CD4-positive, CD25-positive, alpha-beta regulatory T cell (primary cell): Measurements from ENCODE around the gene TRAF3IP1. TPM values are rescaled to one million over a fixed set of nuclear protein-coding genes. Genes with fewer than 3 reads are reported as not detected.
A peak's percentile ranks its signal among the peaks of the same experiment; 100 is the strongest.
"Not testable (repeated sequence)": the region's sequence is repeated elsewhere in the genome, so short reads cannot be mapped to it uniquely, and the experiment has no call there.

Experiments
- ATAC-seq, 2 donors: fragments of 150-1000 bp; cut with Tn5 transposase; one replicate each; pipeline ENCODE4 v1.10.0; 2021; ENCODE audit warnings: low read depth in 2 of 2, moderate number of reproducible peaks in 2 of 2, moderate library complexity in 1 of 2
- DNase-seq, 3 donors: peaks; one replicate each; pipeline versions ENCODE4 v3.0.0 to v3.0.0-alpha.2; 2012 to 2022; ENCODE audit warnings: mixed read lengths in 1 of 3
- H3K27ac ChIP-seq: one replicate; pipeline ENCODE4 v1.7.0; 2013; ENCODE audit warnings: mild to moderate bottlenecking, low read length; ENCODE audit not compliant: insufficient read depth, poor library complexity, severe bottlenecking
- H3K27me3 ChIP-seq: one replicate; pipeline ENCODE4 v1.7.0; 2013; ENCODE audit warnings: low read length; ENCODE audit not compliant: control insufficient read depth, insufficient read depth
- H3K36me3 ChIP-seq: one replicate; pipeline ENCODE4 v1.7.0; 2013; ENCODE audit warnings: mild to moderate bottlenecking, low read length, moderate library complexity; ENCODE audit not compliant: control insufficient read depth, insufficient read depth
- H3K4me1 ChIP-seq: 2 replicates; pipeline ENCODE4 v1.7.0; 2013; ENCODE audit warnings: mild to moderate bottlenecking, low read length; ENCODE audit not compliant: insufficient read depth, control insufficient read depth, poor library complexity, severe bottlenecking
- H3K4me3 ChIP-seq: one replicate; pipeline ENCODE4 v1.7.0; 2013; ENCODE audit warnings: low read depth, mild to moderate bottlenecking, low read length, moderate library complexity
- H3K9me3 ChIP-seq, 2 experiments: 1 replicate in 1 of 2; 2 replicates in 1 of 2; pipeline ENCODE4 v1.7.0; 2013; ENCODE audit warnings: low read length in 2 of 2, mild to moderate bottlenecking in 1 of 2, moderate library complexity in 1 of 2; ENCODE audit not compliant: control insufficient read depth in 2 of 2
- H3K27ac Mint-ChIP-seq, 3 donors: one replicate each; pipeline ENCODE4 v1.8.0; 2020 to 2022; ENCODE audit warnings: mild to moderate bottlenecking in 3 of 3, mixed read lengths in 3 of 3, moderate library complexity in 2 of 3
- H3K27me3 Mint-ChIP-seq: one replicate; pipeline ENCODE4 v1.8.0; 2022; ENCODE audit warnings: mild to moderate bottlenecking, mixed read lengths
- H3K36me3 Mint-ChIP-seq: one replicate; pipeline ENCODE4 v1.8.0; 2020; ENCODE audit warnings: mixed read lengths
- H3K4me1 Mint-ChIP-seq, 4 donors: one replicate each; pipeline ENCODE4 v1.8.0; 2020 to 2022; ENCODE audit warnings: mixed read lengths in 4 of 4, mild to moderate bottlenecking in 1 of 4
- H3K4me3 Mint-ChIP-seq, 4 donors: one replicate each; pipeline ENCODE4 v1.8.0; 2020 to 2022; ENCODE audit warnings: mild to moderate bottlenecking in 4 of 4, mixed read lengths in 4 of 4, moderate library complexity in 3 of 4
- H3K9me3 Mint-ChIP-seq, 7 donors: one replicate each; pipeline ENCODE4 v1.8.0; 2020 to 2022; ENCODE audit warnings: mixed read lengths in 7 of 7, mild to moderate bottlenecking in 3 of 7, moderate library complexity in 2 of 7
- polyA plus RNA-seq, 4 donors: library from polyadenylated mRNA; unstranded; fragments of 300-500 nt; fragmentation: Illumina TruSeq; gene quantifications; one replicate each; pipeline ENCODE4 v1.2.3, GENCODE V29; 2021
- total RNA-seq: library from RNA; stranded (reverse); gene quantifications from one replicate; pipeline ENCODE4 v1.2.3, GENCODE V29; 2022

The TRAF3IP1 gene
- total and polyA plus RNA-seq, 5 donors from 2014 or later: 3.1 to 9.9 (median 3.5) TPM

DNA sequence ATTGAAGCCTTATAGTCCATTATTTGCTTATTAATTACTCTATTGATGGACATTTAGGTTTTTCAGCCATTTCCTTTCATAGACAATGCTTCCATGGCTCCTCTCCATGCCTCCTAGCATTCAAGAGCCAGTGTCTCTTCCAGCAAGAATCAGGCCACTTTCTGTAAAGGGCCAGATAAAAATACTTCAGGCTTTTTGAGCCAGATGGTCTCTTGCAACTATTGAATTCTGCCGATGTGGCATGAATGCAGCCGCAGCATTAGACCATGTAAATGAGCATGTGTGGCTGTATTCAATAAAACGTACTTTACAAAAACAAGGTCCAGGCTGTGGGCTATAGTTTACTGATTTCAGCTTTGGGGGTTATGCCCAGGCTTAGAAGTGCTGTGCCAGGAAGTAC is 38.5 kb downstream of the TRAF3IP1 start:
- H3K9me3 ChIP-seq: no peaks in the 10 kb centered on the region
- peak overlapping the region in 2 of 3 donors; percentile 41 to 51 for H3K27ac Mint-ChIP-seq
- peaks cover 42% of the 10 kb centered on the region for H3K36me3 Mint-ChIP-seq
- H3K4me3 ChIP-seq: no peak overlapping the region
- no peaks in the 10 kb centered on the region for H3K27me3 Mint-ChIP-seq
- no peaks in the 10 kb centered on the region for H3K4me1 ChIP-seq
- no peak for ATAC-seq
- H3K4me3 Mint-ChIP-seq: no peak overlapping the region
- DNase-seq: no peak
- no peaks in the 10 kb centered on the region for H3K9me3 Mint-ChIP-seq
- no peaks in the 10 kb centered on the region for H3K27me3 ChIP-seq
- peaks cover 0 to 15% (median 6%) of the 10 kb centered on the region in 4 donors for H3K4me1 Mint-ChIP-seq
- H3K36me3 ChIP-seq: peaks cover 2% of the 10 kb centered on the region
- H3K27ac ChIP-seq: no peak overlapping the region

DNA sequence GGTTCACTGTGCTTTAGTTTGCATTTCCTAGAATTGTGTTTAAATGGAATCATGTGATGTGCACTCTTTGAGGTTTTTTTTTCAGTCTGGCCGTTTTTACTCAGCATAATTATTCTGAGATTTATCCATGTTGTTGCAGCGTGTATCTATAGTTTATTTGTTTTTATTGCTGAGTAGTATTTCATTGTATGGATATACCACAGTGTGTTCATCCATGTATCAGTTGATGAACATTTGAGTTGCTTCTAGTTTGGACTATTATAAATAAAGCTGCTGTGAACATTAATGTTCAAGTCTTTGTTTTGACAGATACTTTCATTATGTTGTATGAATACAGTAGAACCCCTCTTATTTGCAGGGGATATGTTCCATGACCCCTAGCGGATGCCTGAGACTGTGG is 39.1 kb downstream of the TRAF3IP1 start:
- H3K9me3 Mint-ChIP-seq: no peaks in the 10 kb centered on the region
- Histone ChIP-seq H3K36me3 (peaks cover 2% of the 10 kb centered on the region), H3K9me3 (no peaks in the 10 kb centered on the region), H3K27me3 (no peaks in the 10 kb centered on the region), H3K4me3 (no peak overlapping the region), H3K27ac (no peak overlapping the region), H3K4me1 (no peaks in the 10 kb centered on the region)
- no peaks in the 10 kb centered on the region for H3K27me3 Mint-ChIP-seq
- peaks cover 0 to 15% (median 6%) of the 10 kb centered on the region in 4 donors for H3K4me1 Mint-ChIP-seq
- peaks cover 42% of the 10 kb centered on the region for H3K36me3 Mint-ChIP-seq
- DNase-seq (peak in 1 of 3 donors; percentile 67), ATAC-seq (no peak)
- no peak overlapping the region for H3K4me3 Mint-ChIP-seq
- H3K27ac Mint-ChIP-seq: peak overlapping the region in 2 of 3 donors; percentile 41 to 51

DNA sequence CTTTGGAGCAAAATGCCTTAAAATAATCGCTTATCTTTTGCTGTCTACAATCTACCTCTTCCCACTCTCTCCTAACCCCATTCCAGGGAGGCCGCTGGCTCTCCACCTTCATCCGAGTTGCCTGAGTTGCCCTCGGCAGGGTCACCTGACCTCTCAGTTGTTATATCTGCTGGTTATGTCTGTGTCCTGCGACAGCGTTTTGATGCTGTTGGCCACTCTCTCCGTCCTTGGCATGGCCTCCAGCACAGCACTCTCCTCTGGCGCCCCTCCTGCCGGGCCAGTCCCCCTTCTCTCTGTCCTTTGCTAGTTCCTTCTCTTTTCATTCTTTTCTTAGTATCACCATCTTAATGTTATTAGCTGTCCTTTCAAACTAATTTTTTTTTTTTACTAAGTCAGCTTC is 41.6 kb downstream of the TRAF3IP1 start:
- H3K36me3 ChIP-seq: no peaks in the 10 kb centered on the region
- no peaks in the 10 kb centered on the region for H3K27me3 ChIP-seq
- no peak for ATAC-seq
- H3K36me3 Mint-ChIP-seq: peaks cover 42% of the 10 kb centered on the region
- no peaks in the 10 kb centered on the region for H3K4me1 ChIP-seq
- H3K9me3 Mint-ChIP-seq: no peaks in the 10 kb centered on the region
- H3K27ac Mint-ChIP-seq: no peak overlapping the region
- DNase-seq: no peak
- no peak overlapping the region for H3K27ac ChIP-seq
- no peak overlapping the region for H3K4me3 Mint-ChIP-seq
- no peaks in the 10 kb centered on the region for H3K27me3 Mint-ChIP-seq
- no peak overlapping the region for H3K4me3 ChIP-seq
- H3K4me1 Mint-ChIP-seq: peaks cover 0 to 15% (median 6%) of the 10 kb centered on the region in 4 donors
- no peaks in the 10 kb centered on the region for H3K9me3 ChIP-seq

DNA sequence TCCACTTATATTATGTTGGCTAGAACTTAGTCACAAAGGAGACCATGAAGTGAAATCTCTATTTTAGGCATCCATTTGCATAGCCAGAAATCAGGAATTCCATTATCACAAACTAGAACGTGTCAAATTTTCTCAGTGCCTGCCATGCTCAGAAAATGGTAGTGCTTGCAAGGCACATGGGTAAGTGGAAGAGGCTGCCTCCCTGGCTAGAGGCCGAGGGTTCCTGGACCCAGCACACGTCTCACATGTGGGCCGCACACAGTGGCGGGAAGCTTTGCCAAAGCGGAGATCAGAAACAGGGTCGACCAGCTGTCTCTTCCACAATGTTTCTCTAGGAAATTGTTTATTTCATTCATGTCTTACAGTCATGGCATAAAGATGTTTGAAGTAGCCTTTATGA is 42.3 kb downstream of the TRAF3IP1 start:
- Histone ChIP-seq H3K9me3 (no peaks in the 10 kb centered on the region), H3K36me3 (no peaks in the 10 kb centered on the region), H3K4me1 (no peaks in the 10 kb centered on the region), H3K27me3 (no peaks in the 10 kb centered on the region), H3K4me3 (no peak overlapping the region), H3K27ac (no peak overlapping the region)
- Mint-ChIP-seq H3K4me1 (peaks cover 0 to 11% (median 6%) of the 10 kb centered on the region in 4 donors), H3K4me3 (no peak overlapping the region), H3K36me3 (peaks cover 35% of the 10 kb centered on the region), H3K27me3 (no peaks in the 10 kb centered on the region), H3K9me3 (no peaks in the 10 kb centered on the region), H3K27ac (no peak overlapping the region)
- DNase-seq: no peak
- ATAC-seq: no peak

DNA sequence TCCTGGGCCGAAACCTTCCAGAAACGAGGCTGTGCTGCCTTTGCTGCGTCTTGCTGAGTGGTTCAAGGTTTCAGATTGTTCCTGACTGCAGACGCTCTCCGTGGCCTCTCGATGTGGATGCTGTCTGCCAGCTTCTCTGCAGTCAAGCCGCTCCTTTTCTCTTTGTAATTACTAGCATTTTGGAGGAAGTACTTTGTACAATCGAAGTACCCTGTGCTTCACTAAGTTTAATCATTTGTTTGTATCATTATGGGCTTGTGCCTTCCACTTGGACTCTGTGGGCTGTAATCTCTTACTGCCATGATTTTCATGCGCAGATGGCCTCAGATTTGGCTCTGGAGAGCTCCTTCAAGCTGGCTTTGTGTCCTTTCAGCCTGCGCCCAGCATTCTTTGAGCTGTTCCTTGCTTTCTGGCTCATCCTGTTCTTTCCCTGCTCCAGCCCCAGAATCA is 49.3 kb downstream of the TRAF3IP1 start:
- Mint-ChIP-seq H3K36me3 (no peaks in the 10 kb centered on the region), H3K9me3 (peaks cover 0 to 1% (median 0%) of the 10 kb centered on the region in 7 donors), H3K4me3 (no peak overlapping the region), H3K27ac (no peak overlapping the region), H3K27me3 (no peaks in the 10 kb centered on the region), H3K4me1 (peaks cover 0 to 6% (median 4%) of the 10 kb centered on the region in 4 donors)
- no peak overlapping the region for H3K4me3 ChIP-seq
- ATAC-seq: no peak
- no peaks in the 10 kb centered on the region for H3K27me3 ChIP-seq
- H3K4me1 ChIP-seq: no peaks in the 10 kb centered on the region
- no peak overlapping the region for H3K27ac ChIP-seq
- no peaks in the 10 kb centered on the region for H3K36me3 ChIP-seq
- no peaks in the 10 kb centered on the region for H3K9me3 ChIP-seq
- DNase-seq: no peak

DNA sequence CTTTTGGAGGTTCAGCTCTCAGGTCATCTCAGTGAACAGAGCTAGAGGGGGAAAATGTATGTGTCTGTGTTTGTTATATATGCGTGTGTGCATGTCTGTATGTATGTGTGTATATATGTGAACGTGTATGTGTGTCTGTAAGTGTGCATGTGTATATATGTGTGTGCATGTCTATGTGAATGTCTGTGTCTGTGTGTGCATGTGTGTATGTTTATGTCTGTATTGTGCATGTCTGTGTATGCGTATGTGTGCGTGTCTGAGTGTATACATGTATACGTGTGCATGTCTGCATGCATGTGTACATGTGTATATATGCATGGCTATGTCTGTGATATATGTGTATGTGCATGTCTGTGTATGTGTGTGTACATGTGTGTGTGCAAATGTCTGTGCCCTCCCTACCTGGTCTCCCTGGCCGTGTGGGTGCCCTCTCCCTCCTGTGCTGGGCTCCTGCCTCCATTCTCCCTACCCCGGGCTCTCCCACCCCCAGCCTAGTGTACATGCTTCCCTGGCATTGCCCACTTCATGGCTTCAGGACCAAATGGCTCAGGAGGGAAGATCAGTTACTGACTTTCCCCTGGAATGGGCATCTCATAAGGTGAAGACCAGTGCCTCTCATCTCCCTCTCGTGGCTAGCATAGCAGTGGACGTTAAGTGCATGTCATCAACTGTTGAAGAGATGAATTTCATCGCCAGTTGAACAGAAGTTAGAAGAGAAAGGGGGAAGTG is 49.9 kb downstream of the TRAF3IP1 start:
- no peak overlapping the region for H3K4me3 Mint-ChIP-seq
- H3K4me1 ChIP-seq: no peaks in the 10 kb centered on the region
- H3K27ac Mint-ChIP-seq: no peak overlapping the region
- H3K4me1 Mint-ChIP-seq: peaks cover 0 to 6% (median 4%) of the 10 kb centered on the region in 4 donors
- no peak for DNase-seq
- no peak overlapping the region for H3K4me3 ChIP-seq
- H3K9me3 Mint-ChIP-seq: peaks cover 0 to 1% (median 0%) of the 10 kb centered on the region in 7 donors
- H3K27me3 Mint-ChIP-seq: no peaks in the 10 kb centered on the region
- H3K36me3 ChIP-seq: no peaks in the 10 kb centered on the region
- no peaks in the 10 kb centered on the region for H3K9me3 ChIP-seq
- H3K36me3 Mint-ChIP-seq: no peaks in the 10 kb centered on the region
- no peak overlapping the region for H3K27ac ChIP-seq
- H3K27me3 ChIP-seq: no peaks in the 10 kb centered on the region
- ATAC-seq: no peak

DNA sequence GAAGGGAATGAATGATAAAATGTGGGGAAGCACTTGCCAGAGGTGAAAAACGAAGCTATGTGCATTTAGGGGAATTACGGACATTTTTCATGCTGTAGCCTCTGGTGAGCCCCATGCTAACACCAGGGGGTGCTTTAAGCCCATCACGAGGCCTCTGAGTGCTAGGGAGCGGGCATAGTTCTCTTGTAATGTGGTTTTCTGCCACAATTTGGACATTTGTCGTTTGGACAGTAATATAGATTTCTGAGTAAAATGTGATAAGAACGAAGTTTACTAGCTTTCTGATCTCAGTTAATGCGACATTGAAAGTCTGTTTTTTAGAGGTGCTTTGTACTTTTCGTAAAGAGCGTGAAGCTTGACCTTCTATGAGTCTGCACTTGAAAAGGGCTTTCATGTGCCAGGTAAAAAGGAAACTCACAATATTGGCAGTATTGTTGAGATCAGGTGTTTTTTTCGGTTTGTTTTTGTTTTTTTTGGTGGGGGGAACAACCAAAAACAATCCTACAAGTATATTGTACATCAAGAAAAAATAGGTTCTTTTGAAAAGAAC is 50.6 kb downstream of the TRAF3IP1 start:
- H3K4me1 Mint-ChIP-seq: peaks cover 0 to 6% (median 4%) of the 10 kb centered on the region in 4 donors
- no peaks in the 10 kb centered on the region for H3K36me3 ChIP-seq
- no peaks in the 10 kb centered on the region for H3K27me3 Mint-ChIP-seq
- H3K27me3 ChIP-seq: no peaks in the 10 kb centered on the region
- peak overlapping the region in 1 of 4 donors; percentile 29 for H3K4me3 Mint-ChIP-seq
- no peaks in the 10 kb centered on the region for H3K9me3 ChIP-seq
- H3K4me3 ChIP-seq: no peak overlapping the region
- H3K36me3 Mint-ChIP-seq: no peaks in the 10 kb centered on the region
- H3K9me3 Mint-ChIP-seq: peaks cover 0 to 1% (median 0%) of the 10 kb centered on the region in 7 donors
- no peak overlapping the region for H3K27ac Mint-ChIP-seq
- H3K27ac ChIP-seq: no peak overlapping the region
- ATAC-seq (peak; percentile 59 to 67), DNase-seq (peak; percentile 32 to 67 (median 59))
- no peaks in the 10 kb centered on the region for H3K4me1 ChIP-seq

DNA sequence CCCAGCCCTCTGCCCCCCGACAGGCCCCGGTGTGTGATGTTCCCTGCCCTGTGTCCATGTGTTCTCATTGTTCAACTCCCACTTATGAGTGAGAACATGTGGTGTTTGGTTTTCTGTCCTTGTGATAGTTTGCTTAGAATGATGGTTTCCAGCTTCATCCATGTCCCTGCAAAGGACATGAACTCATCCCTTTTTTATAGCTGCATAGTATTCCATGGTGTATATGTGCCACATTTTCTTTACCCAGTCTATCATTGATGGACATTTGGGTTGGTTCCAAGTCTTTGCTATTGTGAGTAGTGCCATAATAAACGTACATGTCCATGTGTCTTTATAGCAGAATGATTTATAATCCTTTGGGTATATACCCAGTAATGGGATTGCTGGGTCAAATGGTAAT is 52.0 kb downstream of the TRAF3IP1 start:
- H3K27me3 ChIP-seq, H3K27ac Mint-ChIP-seq, H3K27me3 Mint-ChIP-seq, H3K4me3 Mint-ChIP-seq, H3K36me3 Mint-ChIP-seq, H3K9me3 ChIP-seq, ATAC-seq, H3K4me3 ChIP-seq, H3K27ac ChIP-seq, H3K4me1 ChIP-seq, DNase-seq, H3K9me3 Mint-ChIP-seq, H3K36me3 ChIP-seq: not testable (repeated sequence)
- peaks cover 2 to 13% (median 7%) of the 10 kb centered on the region in 4 donors for H3K4me1 Mint-ChIP-seq
